Endothelial cell of umbilical vein (primary cell): ENCODE results near the gene SPIRE2. TPM values are rescaled to one million over a fixed set of nuclear protein-coding genes. Genes with fewer than 3 reads are reported as not detected.

Source experiments
- BruUV-seq: library from RNA; stranded (reverse); fragments of 400-500 nt; replicated peaks from 2 replicates; lab custom pipeline; 2021; lab: Mats Ljungman, UMichigan
- CTCF ChIA-PET: fragments of 300-600, 350-600 bp; sonication (Branson Sonifier 250); formaldehyde crosslinking; loops from one replicate; lab custom pipeline; 2021; ENCODE audit warnings: antibody characterized with exemption, inconsistent platforms; lab: Charles Lee
- POLR2A ChIA-PET: fragments of 300-600, 350-600 bp; sonication (Branson Sonifier 250); formaldehyde crosslinking; loops from one replicate; lab custom pipeline; 2021; ENCODE audit warnings: antibody characterized with exemption, inconsistent platforms; lab: Charles Lee
- DNase-seq: peaks from one replicate; pipeline ENCODE4 v3.0.0-alpha.2; 2011; ENCODE audit warnings: low read depth, low spot score
- FAIRE-seq: peaks from 2 replicates; lab custom pipeline; 2011; peaks lifted over from hg19 to GRCh38; lab: Jason Lieb, UNC
- H2AFZ ChIP-seq: 2 replicates; pipeline ENCODE4 v1.6.0; 2012; ENCODE audit warnings: low read depth, low read length, control low read depth, inconsistent platforms
- H3K27ac ChIP-seq: 2 replicates; pipeline ENCODE4 v1.5.1; 2011; ENCODE audit warnings: low read depth, mild to moderate bottlenecking, control low read depth, low read length, moderate library complexity; ENCODE audit not compliant: insufficient read depth
- H3K27me3 ChIP-seq, 2 experiments: 2 replicates each; pipeline versions ENCODE4 v1.6.0 to v1.6.1; 2011; ENCODE audit warnings: low read length in 2 of 2, mixed read lengths in 1 of 2; ENCODE audit not compliant: control insufficient read depth in 2 of 2, insufficient read depth in 2 of 2
- H3K36me3 ChIP-seq, 2 experiments: 2 replicates in 1 of 2; 3 replicates in 1 of 2; pipeline ENCODE4 v1.5.1; 2011; ENCODE audit warnings: low read length in 2 of 2, mild to moderate bottlenecking in 1 of 2, moderate library complexity in 1 of 2; ENCODE audit not compliant: control insufficient read depth in 2 of 2, insufficient read depth in 2 of 2; ENCODE audit errors: extremely low read depth in 1 of 2
- H3K4me1 ChIP-seq: 3 replicates; pipeline ENCODE4 v1.5.1; 2011; ENCODE audit warnings: mild to moderate bottlenecking, low read length; ENCODE audit not compliant: control insufficient read depth, insufficient read depth; ENCODE audit errors: extremely low read depth
- H3K4me2 ChIP-seq: 2 replicates; pipeline ENCODE4 v1.6.1; 2011; ENCODE audit warnings: low read length, control low read depth, mixed read lengths; ENCODE audit not compliant: insufficient read depth
- H3K4me3 ChIP-seq, 3 experiments: fragments of 200-600 bp in 1 of 3; sonication (generic), shearing (Covaris generic) in 1 of 3; replicated peaks in 1 of 3; 2 replicates each; pipeline ENCODE4 v1.5.1; 2011 to 2016; ENCODE audit warnings: control low read depth in 3 of 3, low read length in 3 of 3, mild to moderate bottlenecking in 2 of 3, inconsistent platforms in 1 of 3, low read depth in 1 of 3, moderate library complexity in 1 of 3; ENCODE audit not compliant: insufficient read depth in 1 of 3
- H3K79me2 ChIP-seq: 2 replicates; pipeline ENCODE4 v1.6.0; 2012; ENCODE audit warnings: low read length, inconsistent platforms; ENCODE audit not compliant: control insufficient read depth, insufficient read depth
- H3K9ac ChIP-seq: replicated peaks from 2 replicates; pipeline ENCODE3; 2011; ENCODE audit warnings: low read length, control low read depth; ENCODE audit not compliant: insufficient read depth; ENCODE audit errors: extremely low read depth
- H3K9me1 ChIP-seq: replicated peaks from 3 replicates; pipeline ENCODE4 v1.6.0; 2011; ENCODE audit warnings: mild to moderate bottlenecking, low read length; ENCODE audit not compliant: control insufficient read depth, insufficient read depth; ENCODE audit errors: extremely low read depth
- H3K9me3 ChIP-seq: replicated peaks from 2 replicates; pipeline ENCODE4 v1.5.1; 2012; ENCODE audit warnings: low read length, inconsistent platforms; ENCODE audit not compliant: control insufficient read depth, insufficient read depth
- H4K20me1 ChIP-seq: replicated peaks from 2 replicates; pipeline ENCODE3; 2011; ENCODE audit warnings: mild to moderate bottlenecking, low read length; ENCODE audit not compliant: control insufficient read depth, insufficient read depth; ENCODE audit errors: extremely low read depth
- EZH2 ChIP-seq: IDR thresholded peaks from 2 replicates; pipeline ENCODE4 v1.6.1; 2012; ENCODE audit warnings: borderline replicate concordance, low read depth, mild to moderate bottlenecking, moderate library complexity, low read length, inconsistent platforms; ENCODE audit not compliant: severe bottlenecking
- FOS ChIP-seq: IDR thresholded peaks from 2 replicates; pipeline ENCODE4 v1.6.1; 2011; ENCODE audit warnings: mild to moderate bottlenecking, low read length, moderate library complexity, borderline replicate concordance; ENCODE audit not compliant: insufficient read depth
- GATA2 ChIP-seq: IDR thresholded peaks from 2 replicates; pipeline ENCODE4 v1.7.0; 2011; ENCODE audit warnings: low read depth, mild to moderate bottlenecking, moderate library complexity, mixed read lengths, low read length; ENCODE audit not compliant: insufficient read length, insufficient read depth
- JUN ChIP-seq: IDR thresholded peaks from 2 replicates; pipeline ENCODE4 v1.6.1; 2011; ENCODE audit warnings: borderline replicate concordance, low read depth; ENCODE audit not compliant: insufficient read length, insufficient read depth
- MAX ChIP-seq: IDR thresholded peaks from 2 replicates; pipeline ENCODE4 v1.6.1; 2011; ENCODE audit not compliant: insufficient read depth, insufficient read length
- MYC ChIP-seq: IDR thresholded peaks from one replicate; pipeline ENCODE4 v1.6.1; 2011; ENCODE audit warnings: mild to moderate bottlenecking, low read depth, low read length
- POLR2A ChIP-seq: IDR thresholded peaks from 2 replicates; pipeline ENCODE4 v1.6.1; 2012; ENCODE audit warnings: low read depth, mild to moderate bottlenecking, control low read depth, low read length
- POLR2AphosphoS5 ChIP-seq: IDR thresholded peaks from 2 replicates; pipeline ENCODE4 v1.6.1; 2012; ENCODE audit warnings: low read depth, mild to moderate bottlenecking, control low read depth, low read length, moderate library complexity; ENCODE audit not compliant: insufficient read depth
- dilution Hi-C: fragments of 300-500 bp; cut with MboI; formaldehyde crosslinking; loops from one replicate; pipeline ENCODE4 v1.15.0; 2019; ENCODE audit warnings: low sequenced_read_pairs; ENCODE audit not compliant: extremely low pct_ligation_motif_present
- intact Hi-C: fragments of 100-400 bp; cut with micrococcal nuclease; formaldehyde crosslinking; loops from one replicate; pipeline ENCODE4 v1.10.0; 2022
- polyA plus RNA-seq, 4 experiments: library from polyadenylated mRNA; depleted of rRNA in 3 of 4; stranded (reverse) in 3 of 4; unstranded in 1 of 4; fragments of >200 nt; gene quantifications; 2 replicates each; pipeline versions ENCODE4 v1.2.1 to v1.2.3, GENCODE V29; 2011 to 2012; ENCODE audit warnings: missing spikeins in 1 of 4
- total RNA-seq: library from RNA; stranded (reverse); gene quantifications from 2 replicates; pipeline ENCODE4 v1.2.3, GENCODE V29; 2021
- TF ChIP-seq, protein P1 (sequence below), 2 donors: IDR thresholded peaks; 1 replicate in 1 of 2; 2 replicates in 1 of 2; pipeline ENCODE4 v1.5.1; 2011; ENCODE audit warnings: low read length in 2 of 2, mild to moderate bottlenecking in 2 of 2, moderate library complexity in 2 of 2, control low read depth in 1 of 2, inconsistent platforms in 1 of 2, low read depth in 1 of 2; ENCODE audit not compliant: insufficient read depth in 1 of 2; ENCODE audit errors: extremely low read depth in 1 of 2

The SPIRE2 gene
- total and polyA plus RNA-seq, 2 donors (not counting 3 experiments of a cell fraction or from before 2014, with no cell fraction given): 1.2 to 3.1 TPM

GRCh38 chr16:89860747-89861304 is 32.6 kb downstream of the SPIRE2 start:
- no TSS peak for BruUV-seq
- dilution Hi-C loops: no loop called here
- CTCF ChIA-PET: interaction anchor here (0.6 to 3.8 kb wide), 37 partner anchors 9 to 285 kb away, joined by 3 to 90 read pairs (median 4); partner anchors contain the start of genes CDK10, CPNE7, FANCA and SPATA2L
- FAIRE-seq: peak; percentile 55
- Histone ChIP-seq H3K9ac (no peak overlapping the region), H3K9me1 (no peaks in the 10 kb centered on the region), H3K4me1 (peaks cover 16% of the 10 kb centered on the region), H4K20me1 (no peaks in the 10 kb centered on the region), H2AFZ (no peak overlapping the region), H3K27ac (no peak overlapping the region), H3K4me3 (no peak overlapping the region), H3K79me2 (no peaks in the 10 kb centered on the region), H3K4me2 (no peak overlapping the region), H3K27me3 (no peaks in the 10 kb centered on the region), H3K9me3 (no peaks in the 10 kb centered on the region), H3K36me3 (no peaks in the 10 kb centered on the region)
- TF ChIP-seq, protein P1, sequence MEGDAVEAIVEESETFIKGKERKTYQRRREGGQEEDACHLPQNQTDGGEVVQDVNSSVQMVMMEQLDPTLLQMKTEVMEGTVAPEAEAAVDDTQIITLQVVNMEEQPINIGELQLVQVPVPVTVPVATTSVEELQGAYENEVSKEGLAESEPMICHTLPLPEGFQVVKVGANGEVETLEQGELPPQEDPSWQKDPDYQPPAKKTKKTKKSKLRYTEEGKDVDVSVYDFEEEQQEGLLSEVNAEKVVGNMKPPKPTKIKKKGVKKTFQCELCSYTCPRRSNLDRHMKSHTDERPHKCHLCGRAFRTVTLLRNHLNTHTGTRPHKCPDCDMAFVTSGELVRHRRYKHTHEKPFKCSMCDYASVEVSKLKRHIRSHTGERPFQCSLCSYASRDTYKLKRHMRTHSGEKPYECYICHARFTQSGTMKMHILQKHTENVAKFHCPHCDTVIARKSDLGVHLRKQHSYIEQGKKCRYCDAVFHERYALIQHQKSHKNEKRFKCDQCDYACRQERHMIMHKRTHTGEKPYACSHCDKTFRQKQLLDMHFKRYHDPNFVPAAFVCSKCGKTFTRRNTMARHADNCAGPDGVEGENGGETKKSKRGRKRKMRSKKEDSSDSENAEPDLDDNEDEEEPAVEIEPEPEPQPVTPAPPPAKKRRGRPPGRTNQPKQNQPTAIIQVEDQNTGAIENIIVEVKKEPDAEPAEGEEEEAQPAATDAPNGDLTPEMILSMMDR (IDR thresholded peaks at IDR 0.05; ENCODE audit: extremely low read depth in 1 of 2, insufficient read depth in 1 of 2, low read depth in 1 of 2, low read length in 2 of 2): peak; percentile 94 to 99
- no peak for TF ChIP-seq JUN
- TF ChIP-seq POLR2AphosphoS5: peak; percentile 35
- POLR2A ChIA-PET: interaction anchor here (0.8 kb wide), 1 partner anchor 13 kb away, joined by 3 read pairs; the partner anchor contains the start of gene TCF25
- peak; percentile 57 for DNase-seq
- intact Hi-C loops: loop anchor here (1.0 to 5.0 kb wide), 6 partner anchors 45 to 160 kb away; partner anchors contain the start of genes FANCA, SPATA2L, VPS9D1 and ZNF276

DNA sequence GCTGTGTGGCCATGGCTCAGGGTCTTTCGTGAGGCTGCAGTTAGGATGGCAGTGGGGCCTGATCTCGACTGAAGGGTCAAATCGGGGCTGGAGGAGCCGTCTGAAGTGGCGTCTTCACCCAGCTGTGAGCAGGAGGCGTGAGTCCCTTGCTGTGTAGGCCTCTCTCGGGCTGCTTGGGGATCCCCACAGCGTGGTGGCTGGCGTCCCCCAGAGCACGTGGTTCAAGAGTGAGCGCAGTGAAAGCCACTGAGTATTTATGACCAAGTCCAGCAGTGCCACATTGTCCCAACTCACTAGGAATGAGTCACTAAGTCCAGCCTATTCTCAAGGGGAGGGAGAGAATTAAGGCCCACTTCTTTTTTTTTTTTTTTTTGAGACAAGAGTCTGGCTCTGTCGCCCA is 33.4 kb downstream of the SPIRE2 start:
- CTCF ChIA-PET: interaction anchor here (0.6 to 3.8 kb wide), 30 partner anchors 8 to 286 kb away, joined by 3 to 90 read pairs (median 4); partner anchors contain the start of genes CPNE7, FANCA, SPATA2L and SPIRE2
- Histone ChIP-seq H3K27ac (no peak overlapping the region), H3K9ac (no peak overlapping the region), H3K36me3 (no peaks in the 10 kb centered on the region), H2AFZ (no peak overlapping the region), H3K4me1 (peaks cover 16% of the 10 kb centered on the region), H3K9me3 (no peaks in the 10 kb centered on the region), H3K4me3 (no peak overlapping the region), H4K20me1 (no peaks in the 10 kb centered on the region), H3K27me3 (no peaks in the 10 kb centered on the region), H3K9me1 (no peaks in the 10 kb centered on the region), H3K4me2 (no peak overlapping the region), H3K79me2 (no peaks in the 10 kb centered on the region)
- dilution Hi-C loops (no loop called here), intact Hi-C loops (loop anchor here (1.0 to 5.0 kb wide), 5 partner anchors 69 to 161 kb away; partner anchors contain the start of genes SPATA2L, VPS9D1 and ZNF276)
- no peak for DNase-seq
- no peak for FAIRE-seq
- TF ChIP-seq MAX (no peak), JUN (no peak), POLR2A (no peak), FOS (no peak), POLR2AphosphoS5 (no peak), GATA2 (no peak), MYC (no peak), EZH2 (no peak)
- TF ChIP-seq, protein P1 (IDR thresholded peaks at IDR 0.05; ENCODE audit: extremely low read depth in 1 of 2, insufficient read depth in 1 of 2, low read depth in 1 of 2, low read length in 2 of 2): no peak
- BruUV-seq: no TSS peak
- POLR2A ChIA-PET: no interaction called here
